ENCODE data around the gene COL24A1. TPM values are rescaled to one million over a fixed set of nuclear protein-coding genes. Genes with fewer than 3 reads are reported as not detected.
"Not testable (repeated sequence)": the region's sequence is repeated elsewhere in the genome, so short reads cannot be mapped to it uniquely, and the experiment has no call there.

The COL24A1 gene
- polyA plus RNA-seq, 3 donors from 2014 or later = 0.09 TPM; not detected in 2

DNA sequence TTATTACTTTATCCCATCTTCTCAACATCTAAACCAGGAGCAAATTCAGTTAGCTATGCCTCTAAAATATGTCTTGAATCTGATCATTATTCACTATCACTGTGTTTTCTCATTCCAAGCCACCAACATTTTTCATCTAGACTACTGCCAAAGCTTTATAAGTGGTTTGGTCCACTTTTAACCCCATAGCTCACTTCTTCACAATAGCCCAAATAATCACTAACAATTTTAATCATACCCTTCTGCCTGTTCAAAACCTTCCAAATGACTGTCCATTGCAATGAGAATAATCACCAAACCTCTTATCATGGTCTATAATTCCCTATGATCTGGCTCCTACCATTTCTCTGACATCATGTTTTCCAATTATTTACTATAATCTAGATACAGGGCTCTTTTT lies 298.6 kb downstream of the COL24A1 start:
- no peak for DNase-seq
- no peaks in the 10 kb centered on the region for H3K36me3 Mint-ChIP-seq
- peaks cover 0 to 3% (median 0%) of the 10 kb centered on the region in 3 donors for H3K27me3 Mint-ChIP-seq (ENCODE audit: low read depth in 3 of 3)
- H3K4me3 Mint-ChIP-seq = no peak overlapping the region
- no peaks in the 10 kb centered on the region for H3K4me1 Mint-ChIP-seq
- peaks cover 0 to 15% (median 4%) of the 10 kb centered on the region in 6 donors for H3K9me3 Mint-ChIP-seq
- no peak overlapping the region for H3K27ac Mint-ChIP-seq

DNA sequence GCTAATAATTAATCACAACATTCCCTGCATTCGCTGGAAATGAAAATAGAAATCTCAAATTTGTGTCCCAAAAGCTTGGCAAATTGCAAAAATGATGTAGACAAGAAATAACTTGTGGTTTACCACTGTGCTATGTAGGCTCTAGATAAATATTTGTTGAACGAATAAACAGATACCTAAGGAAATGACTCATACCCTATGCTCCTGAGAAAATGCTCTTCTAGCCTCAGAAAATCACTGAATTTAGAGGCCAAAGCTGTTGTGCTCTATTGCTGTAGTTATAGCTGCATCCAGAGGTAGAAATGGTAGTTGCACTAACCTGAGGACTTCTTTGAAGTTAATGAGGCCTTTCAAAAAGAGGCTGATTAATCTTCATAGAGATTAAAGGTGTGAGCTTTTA lies 306.3 kb downstream of the COL24A1 start:
- H3K4me1 Mint-ChIP-seq = no peaks in the 10 kb centered on the region
- H3K9me3 Mint-ChIP-seq = peaks cover 0 to 8% (median under 1%) of the 10 kb centered on the region in 6 donors
- DNase-seq = no peak
- no peaks in the 10 kb centered on the region for H3K36me3 Mint-ChIP-seq
- H3K27ac Mint-ChIP-seq = no peak overlapping the region
- H3K4me3 Mint-ChIP-seq = no peak overlapping the region
- H3K27me3 Mint-ChIP-seq (ENCODE audit: low read depth in 3 of 3) = peaks cover 0 to 1% (median 0%) of the 10 kb centered on the region in 3 donors

DNA sequence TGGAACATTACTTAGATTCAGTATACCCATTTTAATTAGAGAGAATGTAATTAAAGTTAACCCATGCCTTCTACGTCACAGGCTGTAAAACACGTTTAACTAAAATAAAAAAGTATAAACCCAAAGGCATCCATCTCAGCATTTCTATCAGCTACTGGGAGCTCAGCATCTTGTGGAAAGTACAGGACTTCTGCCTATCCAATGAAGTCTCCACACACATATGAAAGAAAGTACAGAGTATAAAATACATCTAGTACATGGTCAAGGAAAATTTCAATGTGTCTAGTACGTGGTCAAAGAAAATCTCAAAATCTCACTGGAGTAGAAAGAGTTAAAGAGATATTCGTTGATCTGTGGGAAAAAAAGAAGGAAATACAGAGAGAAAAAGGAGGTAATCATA lies 306.9 kb downstream of the COL24A1 start:
- no peak overlapping the region for H3K27ac Mint-ChIP-seq
- peaks cover 0 to 4% (median 0%) of the 10 kb centered on the region in 6 donors for H3K9me3 Mint-ChIP-seq
- no peak for DNase-seq
- no peaks in the 10 kb centered on the region for H3K4me1 Mint-ChIP-seq
- no peak overlapping the region for H3K4me3 Mint-ChIP-seq
- no peaks in the 10 kb centered on the region for H3K36me3 Mint-ChIP-seq
- peaks cover 0 to 1% (median 0%) of the 10 kb centered on the region in 3 donors for H3K27me3 Mint-ChIP-seq (ENCODE audit: low read depth in 3 of 3)

DNA sequence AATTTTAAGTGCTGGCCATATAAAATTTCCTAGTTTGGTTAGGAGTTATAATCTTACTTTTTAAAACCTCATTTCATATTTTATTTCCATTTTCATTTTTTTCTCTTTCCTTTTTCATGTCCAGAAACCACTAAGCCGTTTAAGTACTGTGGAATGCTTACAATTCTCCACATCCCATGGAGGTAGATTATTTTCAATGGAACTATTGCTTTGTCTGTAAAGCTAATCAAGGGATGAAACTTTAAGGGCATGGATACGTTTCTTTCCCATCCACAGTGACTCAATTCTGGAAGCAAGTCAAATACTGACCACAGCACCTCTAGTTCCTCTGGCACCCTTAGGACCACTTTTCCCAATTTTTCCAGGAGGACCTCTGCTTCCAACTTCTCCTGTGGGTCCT lies 309.2 kb downstream of the COL24A1 start:
- H3K4me1 Mint-ChIP-seq = no peaks in the 10 kb centered on the region
- no peak overlapping the region for H3K27ac Mint-ChIP-seq
- DNase-seq = no peak
- H3K4me3 Mint-ChIP-seq = no peak overlapping the region
- peaks cover 0 to 6% (median under 1%) of the 10 kb centered on the region in 6 donors for H3K9me3 Mint-ChIP-seq
- no peaks in the 10 kb centered on the region for H3K36me3 Mint-ChIP-seq
- H3K27me3 Mint-ChIP-seq (ENCODE audit: low read depth in 3 of 3) = no peaks in the 10 kb centered on the region

DNA sequence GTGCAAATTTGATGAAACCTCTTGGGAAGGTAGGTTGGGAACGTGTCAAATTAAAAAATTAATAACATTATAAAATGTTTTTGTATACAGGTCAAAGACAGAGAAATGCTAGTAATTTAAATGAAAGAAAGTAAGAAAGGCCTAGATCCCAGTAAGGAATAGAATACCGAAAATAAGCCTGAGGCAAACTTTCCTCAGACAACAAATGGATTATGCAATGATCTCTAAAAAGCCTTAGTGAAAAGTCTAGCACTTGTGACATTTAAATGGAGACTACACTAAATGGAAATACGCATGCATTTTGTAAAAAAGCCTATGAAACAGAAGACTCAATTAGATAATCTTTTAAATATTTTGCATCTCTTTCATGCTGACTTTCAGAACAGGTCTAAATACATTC lies 309.9 kb downstream of the COL24A1 start:
- no peaks in the 10 kb centered on the region for H3K4me1 Mint-ChIP-seq
- no peak for DNase-seq
- H3K9me3 Mint-ChIP-seq = peaks cover 0 to 6% (median 0%) of the 10 kb centered on the region in 6 donors
- no peaks in the 10 kb centered on the region for H3K36me3 Mint-ChIP-seq
- no peaks in the 10 kb centered on the region for H3K27me3 Mint-ChIP-seq (ENCODE audit: low read depth in 3 of 3)
- H3K27ac Mint-ChIP-seq = no peak overlapping the region
- no peak overlapping the region for H3K4me3 Mint-ChIP-seq

DNA sequence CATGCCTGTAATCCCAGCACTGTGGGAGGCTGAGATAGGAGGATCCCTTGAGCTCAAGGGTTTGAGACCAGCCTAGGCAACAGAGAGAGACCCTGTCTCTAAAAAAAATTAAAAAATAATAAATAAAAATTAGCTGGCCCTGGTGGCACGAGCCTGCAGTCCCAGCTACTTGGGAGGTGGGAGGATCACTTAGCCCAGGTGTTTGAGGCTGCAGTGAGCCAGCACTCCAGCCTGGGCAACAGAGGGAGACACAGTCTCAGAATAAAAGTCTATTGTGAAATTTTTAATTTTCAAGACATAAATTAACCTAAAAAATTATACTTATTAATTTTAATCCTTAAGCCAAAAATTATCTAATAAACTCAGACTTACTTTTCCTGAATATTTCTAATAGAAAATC lies 317.1 kb downstream of the COL24A1 start:
- H3K4me3 Mint-ChIP-seq = no peak overlapping the region
- no peak overlapping the region for H3K27ac Mint-ChIP-seq
- H3K27me3 Mint-ChIP-seq (ENCODE audit: low read depth in 3 of 3) = no peaks in the 10 kb centered on the region

DNA sequence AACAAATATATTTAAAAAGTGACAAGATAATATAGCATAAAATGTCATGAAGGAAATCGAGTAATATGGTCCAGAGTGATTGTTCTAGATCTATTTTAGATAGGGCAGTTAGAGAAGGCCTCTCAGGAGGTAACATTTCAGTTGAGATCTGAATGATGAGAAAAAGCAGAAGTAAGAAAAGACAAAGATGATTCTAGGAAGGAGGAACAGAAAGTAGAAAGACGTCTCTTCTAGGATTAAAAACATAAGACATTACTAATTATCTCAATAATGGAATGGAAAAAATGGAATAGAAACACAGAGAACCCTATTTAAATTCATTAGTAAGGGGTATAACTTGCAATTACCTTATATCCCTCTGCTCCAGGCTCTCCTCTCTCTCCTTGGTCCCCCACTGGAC lies 318.3 kb downstream of the COL24A1 start:
- H3K4me1 Mint-ChIP-seq = no peaks in the 10 kb centered on the region
- peaks cover 0 to 3% (median 0%) of the 10 kb centered on the region in 3 donors for H3K27me3 Mint-ChIP-seq (ENCODE audit: low read depth in 3 of 3)
- peaks cover 0 to 7% (median under 1%) of the 10 kb centered on the region in 6 donors for H3K9me3 Mint-ChIP-seq
- H3K36me3 Mint-ChIP-seq = no peaks in the 10 kb centered on the region
- no peak overlapping the region for H3K4me3 Mint-ChIP-seq
- no peak for DNase-seq
- H3K27ac Mint-ChIP-seq = no peak overlapping the region

More for the DNA sequence above, 317.1 kb downstream of the COL24A1 start:
- DNase-seq = no peak
- H3K36me3 Mint-ChIP-seq = no peaks in the 10 kb centered on the region
- no peaks in the 10 kb centered on the region for H3K4me1 Mint-ChIP-seq
- H3K9me3 Mint-ChIP-seq = peaks cover 0 to 7% (median 2%) of the 10 kb centered on the region in 6 donors

DNA sequence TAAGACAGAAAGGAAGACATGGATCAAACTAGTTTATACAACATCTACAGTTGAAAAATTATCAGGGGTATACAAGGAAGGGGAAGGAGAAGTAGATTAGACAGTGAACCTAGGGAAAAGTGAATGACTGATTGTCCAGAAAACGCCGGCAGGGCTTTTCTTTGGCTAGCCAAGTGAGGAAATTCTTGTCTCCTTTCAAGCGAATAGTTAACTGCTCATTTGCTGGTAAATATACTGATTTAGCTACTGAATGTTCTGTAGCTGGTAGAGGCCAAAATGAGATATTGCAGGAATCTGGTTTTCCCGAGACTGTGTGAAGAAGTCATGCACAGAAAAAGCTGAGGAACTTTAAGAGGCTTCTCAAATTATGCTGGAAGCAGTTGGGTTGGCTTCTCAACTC lies 319.8 kb downstream of the COL24A1 start:
- no peak for DNase-seq
- H3K4me3 Mint-ChIP-seq = no peak overlapping the region
- no peak overlapping the region for H3K27ac Mint-ChIP-seq
- H3K36me3 Mint-ChIP-seq = no peaks in the 10 kb centered on the region
- no peaks in the 10 kb centered on the region for H3K4me1 Mint-ChIP-seq
- peaks cover 0 to 8% (median under 1%) of the 10 kb centered on the region in 6 donors for H3K9me3 Mint-ChIP-seq
- H3K27me3 Mint-ChIP-seq (ENCODE audit: low read depth in 3 of 3) = peaks cover 0 to 3% (median 0%) of the 10 kb centered on the region in 3 donors

DNA sequence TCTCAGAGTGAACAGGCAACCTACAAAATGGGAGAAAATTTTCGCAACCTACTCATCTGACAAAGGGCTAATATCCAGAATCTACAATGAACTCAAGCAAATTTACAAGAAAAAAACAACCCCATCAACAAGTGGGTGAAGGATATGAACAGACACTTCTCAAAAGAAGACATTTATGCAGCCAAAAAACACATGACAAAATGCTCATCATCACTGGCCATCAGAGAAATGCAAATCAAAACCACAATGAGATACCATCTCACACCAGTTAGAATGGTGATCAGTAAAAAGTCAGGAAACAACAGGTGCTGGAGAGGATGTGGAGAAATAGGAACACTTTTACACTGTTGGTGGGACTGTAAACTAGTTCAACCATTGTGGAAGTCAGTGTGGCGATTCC lies 323.4 kb downstream of the COL24A1 start:
- H3K27me3 Mint-ChIP-seq (ENCODE audit: low read depth in 3 of 3); H3K4me1 Mint-ChIP-seq: not testable (repeated sequence)
- H3K9me3 Mint-ChIP-seq = peaks cover 5 to 18% (median 6%) of the 10 kb centered on the region in 6 donors

DNA sequence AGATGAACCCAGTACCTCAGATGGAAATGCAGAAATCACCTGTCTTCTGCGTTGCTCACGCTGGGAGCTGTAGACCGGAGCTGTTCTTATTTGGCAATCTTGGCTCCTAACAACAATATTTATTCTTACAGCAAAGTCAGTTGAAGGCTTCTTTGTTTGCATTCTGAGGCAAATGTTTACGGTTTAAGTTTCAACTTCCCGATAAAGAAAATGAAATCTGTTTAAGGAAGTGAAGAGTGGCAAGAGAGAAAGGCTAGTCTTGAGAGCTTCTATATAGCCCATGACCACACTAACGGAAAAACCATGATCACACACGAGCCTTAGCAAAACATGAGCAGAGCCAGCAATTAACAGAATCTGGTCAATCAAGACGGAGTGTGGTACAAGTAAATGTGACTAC lies 325.7 kb downstream of the COL24A1 start:
- Mint-ChIP-seq H3K27me3 (ENCODE audit: low read depth in 3 of 3) (peaks cover 0 to 3% (median 0%) of the 10 kb centered on the region in 3 donors), H3K36me3 (no peaks in the 10 kb centered on the region), H3K4me1 (no peaks in the 10 kb centered on the region), H3K4me3 (no peak overlapping the region), H3K9me3 (peaks cover 5 to 11% (median 6%) of the 10 kb centered on the region in 6 donors), H3K27ac (no peak overlapping the region)
- no peak for DNase-seq

More for the DNA sequence above, 323.4 kb downstream of the COL24A1 start:
- not testable (repeated sequence) for DNase-seq, H3K36me3 Mint-ChIP-seq, H3K27ac Mint-ChIP-seq, H3K4me3 Mint-ChIP-seq

DNA sequence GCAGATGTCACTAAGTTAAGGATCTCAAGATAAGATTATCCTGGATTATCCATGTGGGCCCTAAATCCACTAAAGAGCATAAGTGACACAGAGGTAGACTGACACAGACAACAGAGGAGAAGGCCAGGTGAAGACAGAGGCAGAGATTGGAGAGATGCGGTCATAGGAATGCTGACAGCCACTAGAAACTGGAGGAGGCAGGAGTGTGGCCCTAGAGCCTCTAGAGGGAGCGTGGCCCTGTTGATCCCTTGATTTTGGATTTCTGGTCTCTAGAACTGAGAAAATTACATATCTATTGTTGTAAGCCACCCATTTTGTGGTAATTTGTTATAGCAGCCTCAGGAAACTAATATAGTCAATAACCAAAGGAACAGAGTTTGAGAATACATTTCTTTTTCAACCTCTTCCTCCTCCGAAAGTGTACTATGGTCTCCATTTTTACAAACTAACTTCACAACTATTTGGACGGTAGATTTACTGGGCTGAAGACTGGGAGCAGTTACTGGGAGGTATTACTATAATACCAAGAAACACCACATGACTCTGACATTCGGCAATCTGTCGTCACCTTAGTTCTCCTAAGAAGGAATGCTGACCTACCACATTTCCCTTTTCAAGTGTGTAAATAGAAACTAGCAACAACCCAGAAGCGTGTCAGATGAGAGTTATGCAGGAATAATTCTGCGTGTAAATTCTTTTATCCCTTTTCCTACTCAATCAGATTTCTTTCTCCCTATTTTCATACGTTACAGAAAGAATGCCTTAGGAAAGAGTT lies 332.3 kb downstream of the COL24A1 start:
- H3K9me3 Mint-ChIP-seq = peaks cover 0 to 11% (median 1%) of the 10 kb centered on the region in 6 donors
- H3K36me3 Mint-ChIP-seq = no peaks in the 10 kb centered on the region
- no peaks in the 10 kb centered on the region for H3K4me1 Mint-ChIP-seq
- H3K27ac Mint-ChIP-seq = no peak overlapping the region
- no peaks in the 10 kb centered on the region for H3K27me3 Mint-ChIP-seq (ENCODE audit: low read depth in 3 of 3)
- H3K4me3 Mint-ChIP-seq = no peak overlapping the region
- DNase-seq = no peak

DNA sequence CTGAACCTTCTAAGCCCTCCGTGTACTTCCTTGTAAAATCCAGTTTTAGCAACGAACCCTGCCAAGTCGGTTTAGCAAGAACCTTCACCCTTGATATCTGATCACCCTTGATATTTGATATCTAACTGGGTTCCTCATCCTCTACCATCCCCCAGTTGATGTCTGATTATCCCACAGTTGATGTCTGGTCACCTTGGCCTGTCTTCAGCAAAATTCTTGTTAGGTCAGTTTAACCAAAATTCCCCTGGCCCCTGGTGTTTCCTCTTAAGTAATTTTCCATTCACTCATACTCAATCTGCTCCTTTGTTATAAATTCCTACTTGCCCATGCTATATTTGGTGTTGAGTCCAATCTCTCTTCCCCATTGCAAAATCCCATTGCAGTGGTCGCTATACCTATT lies 333.9 kb downstream of the COL24A1 start:
- Mint-ChIP-seq H3K27ac (no peak overlapping the region), H3K4me1 (no peaks in the 10 kb centered on the region), H3K36me3 (no peaks in the 10 kb centered on the region), H3K4me3 (no peak overlapping the region), H3K27me3 (ENCODE audit: low read depth in 3 of 3) (no peaks in the 10 kb centered on the region), H3K9me3 (peaks cover 0 to 11% (median 0%) of the 10 kb centered on the region in 6 donors)
- no peak for DNase-seq

DNA sequence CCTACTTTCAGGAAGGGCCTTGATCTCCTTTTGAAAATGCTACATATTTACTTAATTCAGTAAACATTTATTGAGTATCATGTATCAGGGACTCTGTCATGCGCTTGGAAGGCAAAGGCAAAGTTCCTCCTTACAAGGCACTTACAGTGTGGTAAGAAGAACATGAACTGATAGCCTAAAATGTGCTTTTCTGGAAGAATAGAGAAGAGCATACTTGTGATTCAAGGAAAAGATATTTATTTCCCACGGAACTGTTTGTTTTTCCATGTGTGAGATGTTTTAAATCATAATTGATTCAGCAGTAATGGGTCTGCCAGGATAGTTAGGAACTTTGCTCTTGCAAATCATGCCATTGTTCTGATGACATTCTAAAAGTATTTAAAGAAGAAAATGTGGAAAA lies 338.2 kb downstream of the COL24A1 start:
- H3K4me1 Mint-ChIP-seq = no peaks in the 10 kb centered on the region
- H3K27me3 Mint-ChIP-seq (ENCODE audit: low read depth in 3 of 3) = peaks cover 0 to 1% (median 0%) of the 10 kb centered on the region in 3 donors
- no peak overlapping the region for H3K4me3 Mint-ChIP-seq
- DNase-seq = no peak
- no peaks in the 10 kb centered on the region for H3K36me3 Mint-ChIP-seq
- no peak overlapping the region for H3K27ac Mint-ChIP-seq
- H3K9me3 Mint-ChIP-seq = peaks cover 0 to 6% (median 0%) of the 10 kb centered on the region in 6 donors

DNA sequence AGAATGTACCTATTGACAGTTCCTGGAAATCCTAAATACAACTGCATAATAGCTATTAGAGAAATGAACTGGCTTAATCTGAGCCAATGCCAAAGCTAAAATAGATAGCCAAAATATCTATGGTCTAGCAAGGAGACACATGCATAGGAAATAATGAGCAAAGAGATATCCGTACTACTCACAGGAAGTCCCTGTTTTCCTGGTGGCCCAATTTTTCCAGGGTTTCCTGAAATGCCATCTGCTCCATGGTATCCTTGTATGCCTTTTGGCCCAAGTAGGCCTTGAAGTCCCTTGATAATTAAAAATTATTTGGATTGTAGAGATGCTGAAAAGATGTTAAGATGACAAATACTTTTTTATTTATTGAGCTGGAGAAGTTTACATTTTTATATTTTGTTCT lies 340.0 kb downstream of the COL24A1 start:
- no peaks in the 10 kb centered on the region for H3K4me1 Mint-ChIP-seq

DNA sequence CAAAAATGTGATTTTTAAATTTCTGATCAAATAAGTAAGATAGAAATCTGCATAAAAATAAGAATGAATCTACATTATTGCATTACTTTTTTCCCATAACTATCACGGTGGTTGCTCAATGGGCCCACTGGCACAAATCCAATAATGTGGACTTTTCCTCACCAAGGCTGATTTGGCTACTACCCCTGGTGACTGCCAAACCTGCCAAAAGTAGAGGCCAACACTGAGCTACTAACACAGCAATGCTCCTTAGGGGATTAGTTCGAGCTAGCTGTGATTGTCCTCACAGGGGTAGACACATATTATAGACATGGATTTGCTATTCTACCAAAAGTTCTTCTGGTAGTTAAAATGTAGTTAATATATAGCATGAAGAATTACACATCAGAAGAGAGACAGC lies 340.7 kb downstream of the COL24A1 start:
- no peaks in the 10 kb centered on the region for H3K4me1 Mint-ChIP-seq
- DNase-seq = no peak
- peaks cover 0 to 1% (median 0%) of the 10 kb centered on the region in 3 donors for H3K27me3 Mint-ChIP-seq (ENCODE audit: low read depth in 3 of 3)
- no peak overlapping the region for H3K27ac Mint-ChIP-seq
- H3K9me3 Mint-ChIP-seq = peaks cover 0 to 13% (median 0%) of the 10 kb centered on the region in 6 donors
- H3K4me3 Mint-ChIP-seq = no peak overlapping the region
- no peaks in the 10 kb centered on the region for H3K36me3 Mint-ChIP-seq

More for the DNA sequence above, 340.0 kb downstream of the COL24A1 start:
- DNase-seq = no peak
- no peak overlapping the region for H3K4me3 Mint-ChIP-seq
- no peaks in the 10 kb centered on the region for H3K36me3 Mint-ChIP-seq
- no peak overlapping the region for H3K27ac Mint-ChIP-seq
- peaks cover 0 to 13% (median 0%) of the 10 kb centered on the region in 6 donors for H3K9me3 Mint-ChIP-seq
- H3K27me3 Mint-ChIP-seq (ENCODE audit: low read depth in 3 of 3) = peaks cover 0 to 1% (median 0%) of the 10 kb centered on the region in 3 donors

Data from immature natural killer cell (primary cell).